CD14-positive monocyte (primary cell): ENCODE measurements around the gene DRC7. TPM values are rescaled to one million over a fixed set of nuclear protein-coding genes. Genes with fewer than 3 reads are reported as not detected.
A peak's percentile ranks its signal among the peaks of the same experiment; 100 is the strongest.

ENCODE experiments used
- DNase-seq, 3 donors: peaks; one replicate each; pipeline ENCODE4 v3.0.0-alpha.2; 2011 to 2022
- H2AFZ ChIP-seq: 2 replicates; pipeline ENCODE4 v1.6.0; 2012; ENCODE audit warnings: mild to moderate bottlenecking, low read depth, low read length, inconsistent platforms; ENCODE audit not compliant: insufficient read depth, poor library complexity, severe bottlenecking
- H3K27ac ChIP-seq, 2 donors: 1 replicate in 1 of 2; 2 replicates in 1 of 2; pipeline ENCODE4 v1.5.1; 2012 to 2013; ENCODE audit warnings: low read length in 2 of 2, control low read depth in 1 of 2, inconsistent platforms in 1 of 2, low read depth in 1 of 2, mild to moderate bottlenecking in 1 of 2
- H3K27me3 ChIP-seq, 2 donors: one replicate each; pipeline versions ENCODE4 v1.6.0 to v1.6.1; 2011 to 2013; ENCODE audit warnings: low read length in 2 of 2; ENCODE audit not compliant: control insufficient read depth in 2 of 2, insufficient read depth in 2 of 2
- H3K36me3 ChIP-seq, 2 donors: replicated peaks in 1 of 2; 1 replicate in 1 of 2; 2 replicates in 1 of 2; pipeline versions ENCODE4 v1.5.1 to v1.6.1; 2012 to 2013; ENCODE audit warnings: low read length in 2 of 2, control low read depth in 1 of 2, inconsistent platforms in 1 of 2, mild to moderate bottlenecking in 1 of 2; ENCODE audit not compliant: insufficient read depth in 2 of 2, control insufficient read depth in 1 of 2
- H3K4me1 ChIP-seq, 2 donors: 1 replicate in 1 of 2; 2 replicates in 1 of 2; pipeline versions ENCODE4 v1.5.1 to v1.6.1; 2012 to 2013; ENCODE audit warnings: low read length in 2 of 2, control low read depth in 1 of 2, inconsistent platforms in 1 of 2, mild to moderate bottlenecking in 1 of 2, moderate library complexity in 1 of 2; ENCODE audit not compliant: insufficient read depth in 2 of 2, control insufficient read depth in 1 of 2
- H3K4me2 ChIP-seq: replicated peaks from 2 replicates; pipeline ENCODE3; 2012; ENCODE audit warnings: low read length, moderate library complexity, mild to moderate bottlenecking; ENCODE audit not compliant: poor library complexity, severe bottlenecking; ENCODE audit errors: extremely low read depth
- H3K4me3 ChIP-seq, 3 experiments: fragments of 200-600 bp in 1 of 3; sonication (generic) in 1 of 3; replicated peaks in 1 of 3; 1 replicate in 2 of 3; 2 replicates in 1 of 3; pipeline ENCODE4 v1.5.1; 2011 to 2013; ENCODE audit warnings: low read length in 3 of 3, mild to moderate bottlenecking in 3 of 3, control low read depth in 2 of 3, low read depth in 2 of 3, inconsistent platforms in 1 of 3, moderate library complexity in 1 of 3
- H3K79me2 ChIP-seq: 2 replicates; pipeline ENCODE4 v1.6.0; 2012; ENCODE audit warnings: mild to moderate bottlenecking, control low read depth, inconsistent platforms, low read length, moderate library complexity; ENCODE audit not compliant: insufficient read depth
- H3K9ac ChIP-seq: 2 replicates; pipeline ENCODE4 v1.6.0; 2017; ENCODE audit warnings: low read length, mild to moderate bottlenecking; ENCODE audit not compliant: insufficient read depth, poor library complexity, severe bottlenecking
- H3K9me3 ChIP-seq, 2 donors: replicated peaks in 1 of 2; 1 replicate in 1 of 2; 2 replicates in 1 of 2; pipeline versions ENCODE4 v1.5.1 to v1.6.1; 2012 to 2013; ENCODE audit warnings: low read length in 2 of 2, control low read depth in 1 of 2; ENCODE audit not compliant: control insufficient read depth in 1 of 2, insufficient read depth in 1 of 2
- H4K20me1 ChIP-seq: 2 replicates; pipeline ENCODE4 v1.6.0; 2012; ENCODE audit warnings: mild to moderate bottlenecking, low read length, control low read depth, moderate library complexity; ENCODE audit not compliant: insufficient read depth
- H3K27ac Mint-ChIP-seq, 7 donors: one replicate each; pipeline ENCODE4 v1.8.0; 2020; ENCODE audit warnings: mild to moderate bottlenecking in 7 of 7, mixed read lengths in 7 of 7, moderate library complexity in 6 of 7, inconsistent platforms in 2 of 7
- H3K27me3 Mint-ChIP-seq, 3 donors: one replicate each; pipeline ENCODE4 v1.8.0; 2021 to 2022; ENCODE audit warnings: low read depth in 3 of 3, mild to moderate bottlenecking in 3 of 3, mixed read lengths in 3 of 3, moderate library complexity in 3 of 3, inconsistent platforms in 1 of 3
- H3K36me3 Mint-ChIP-seq, 2 donors: one replicate each; pipeline ENCODE4 v1.8.0; 2020; ENCODE audit warnings: mixed read lengths in 2 of 2, inconsistent platforms in 1 of 2, mild to moderate bottlenecking in 1 of 2
- H3K4me1 Mint-ChIP-seq: one replicate; pipeline ENCODE4 v1.8.0; 2020; ENCODE audit warnings: mild to moderate bottlenecking, mixed read lengths
- H3K4me3 Mint-ChIP-seq, 2 donors: one replicate each; pipeline ENCODE4 v1.8.0; 2020; ENCODE audit warnings: mild to moderate bottlenecking in 2 of 2, mixed read lengths in 2 of 2, moderate library complexity in 1 of 2
- H3K9me3 Mint-ChIP-seq, 7 donors: one replicate each; pipeline ENCODE4 v1.8.0; 2020 to 2022; ENCODE audit warnings: mixed read lengths in 7 of 7, mild to moderate bottlenecking in 6 of 7, moderate library complexity in 6 of 7, inconsistent platforms in 2 of 7
- WGBS: methylation state at CpG from one replicate; pipeline ENCODE4 v1.1.5; 2013; ENCODE audit warnings: missing lambda C conversion rate; ENCODE audit not compliant: insufficient coverage; 5-methylcytosine and 5-hydroxymethylcytosine counted together
- intact Hi-C, 2 donors: fragments of 100-400 bp; cut with micrococcal nuclease; formaldehyde crosslinking; loops; one replicate each; pipeline versions ENCODE4 v1.15.0 to v1.15.1; 2023
- polyA plus RNA-seq, 3 donors: library from polyadenylated mRNA; depleted of rRNA in 1 of 3; unstranded in 2 of 3; stranded (reverse) in 1 of 3; fragments of 300-500 nt in 2 of 3; fragments of >200 nt in 1 of 3; fragmentation: Illumina TruSeq in 2 of 3; gene quantifications; 1 replicate in 2 of 3; 2 replicates in 1 of 3; pipeline ENCODE4 v1.2.3, GENCODE V29; 2012 to 2021
- TF ChIP-seq, protein P1 (sequence below): fragments of 200-600 bp; IDR thresholded peaks from one replicate; pipeline ENCODE4 v1.8.0; 2022; ENCODE audit warnings: antibody characterized with exemption, mild to moderate bottlenecking

DRC7 gene
- polyA plus RNA-seq, 3 donors, result 0.11 to 0.41 TPM; not detected in 1

DNA sequence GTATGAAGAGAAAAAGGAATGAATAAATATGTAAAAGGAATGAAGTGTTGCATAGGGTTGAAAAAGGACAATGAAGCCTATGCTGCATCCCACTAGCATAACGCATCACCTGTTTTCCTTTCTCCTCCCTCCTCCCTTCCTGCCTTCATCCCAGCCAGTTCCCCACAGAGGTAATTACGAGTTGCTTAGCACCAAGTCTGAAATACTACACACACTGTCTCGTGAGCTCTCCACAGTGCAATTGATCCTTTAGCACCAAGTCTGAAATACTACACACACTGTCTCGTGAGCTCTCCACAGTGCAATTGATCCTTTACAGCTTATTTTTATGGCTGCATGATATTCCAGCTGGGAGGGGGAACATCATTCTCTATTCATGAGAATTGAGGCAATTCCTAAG is 1.1 kb upstream of the DRC7 start:
- Mint-ChIP-seq H3K4me1 (peaks cover 46% of the 10 kb centered on the region), H3K27ac (peak overlapping the region in 1 of 7 donors; percentile 55), H3K36me3 (no peaks in the 10 kb centered on the region), H3K27me3 (peaks cover 1 to 6% (median 4%) of the 10 kb centered on the region in 3 donors), H3K4me3 (no peak overlapping the region), H3K9me3 (peaks cover 0 to 2% (median 0%) of the 10 kb centered on the region in 7 donors)
- Histone ChIP-seq H3K4me3 (no peak overlapping the region), H3K27me3 (no peaks in the 10 kb centered on the region), H3K9ac (no peak overlapping the region), H4K20me1 (no peaks in the 10 kb centered on the region), H3K4me2 (no peak overlapping the region), H3K79me2 (no peaks in the 10 kb centered on the region), H3K27ac (no peak overlapping the region), H3K36me3 (no peaks in the 10 kb centered on the region), H3K4me1 (peaks cover 41 to 47% of the 10 kb centered on the region in 2 donors), H2AFZ (no peak overlapping the region), H3K9me3 (no peaks in the 10 kb centered on the region)
- DNase-seq, result no peak
- TF ChIP-seq, protein P1, sequence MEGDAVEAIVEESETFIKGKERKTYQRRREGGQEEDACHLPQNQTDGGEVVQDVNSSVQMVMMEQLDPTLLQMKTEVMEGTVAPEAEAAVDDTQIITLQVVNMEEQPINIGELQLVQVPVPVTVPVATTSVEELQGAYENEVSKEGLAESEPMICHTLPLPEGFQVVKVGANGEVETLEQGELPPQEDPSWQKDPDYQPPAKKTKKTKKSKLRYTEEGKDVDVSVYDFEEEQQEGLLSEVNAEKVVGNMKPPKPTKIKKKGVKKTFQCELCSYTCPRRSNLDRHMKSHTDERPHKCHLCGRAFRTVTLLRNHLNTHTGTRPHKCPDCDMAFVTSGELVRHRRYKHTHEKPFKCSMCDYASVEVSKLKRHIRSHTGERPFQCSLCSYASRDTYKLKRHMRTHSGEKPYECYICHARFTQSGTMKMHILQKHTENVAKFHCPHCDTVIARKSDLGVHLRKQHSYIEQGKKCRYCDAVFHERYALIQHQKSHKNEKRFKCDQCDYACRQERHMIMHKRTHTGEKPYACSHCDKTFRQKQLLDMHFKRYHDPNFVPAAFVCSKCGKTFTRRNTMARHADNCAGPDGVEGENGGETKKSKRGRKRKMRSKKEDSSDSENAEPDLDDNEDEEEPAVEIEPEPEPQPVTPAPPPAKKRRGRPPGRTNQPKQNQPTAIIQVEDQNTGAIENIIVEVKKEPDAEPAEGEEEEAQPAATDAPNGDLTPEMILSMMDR, result no peak
- intact Hi-C loops, result loop anchor here (5.0 kb wide), 3 partner anchors 39 to 46 kb away; no protein-coding TSS in a partner anchor
- WGBS, result no CpG with 5 or more reads among the region's 4 CpGs

DNA sequence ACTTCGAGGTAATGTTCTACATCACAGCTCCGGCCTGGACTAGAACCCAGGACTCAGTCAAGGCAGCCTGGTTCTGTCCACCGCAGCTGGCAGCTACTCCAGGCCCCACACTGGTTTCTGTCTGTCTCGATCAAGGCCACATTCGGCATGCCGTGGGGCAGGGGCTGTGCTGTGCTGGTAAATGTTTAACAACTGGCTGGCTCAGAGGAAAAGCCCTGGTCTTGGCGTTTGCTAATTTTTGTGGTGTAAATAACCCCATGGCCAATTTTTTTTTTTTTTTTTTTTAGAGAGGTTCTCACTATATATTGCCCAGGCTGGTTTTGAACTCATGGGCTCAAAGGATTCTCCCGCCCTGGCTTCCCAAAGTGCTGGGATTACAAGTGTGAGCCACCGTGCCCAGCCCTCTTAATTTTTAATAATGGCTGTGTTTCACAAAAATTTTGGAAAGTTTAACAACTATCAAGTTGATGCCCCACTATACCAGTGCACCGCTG is 328 bp upstream of the DRC7 start:
- Mint-ChIP-seq H3K4me1 (peaks cover 40% of the 10 kb centered on the region), H3K27me3 (peaks cover 1 to 5% (median 4%) of the 10 kb centered on the region in 3 donors), H3K36me3 (no peaks in the 10 kb centered on the region), H3K9me3 (peaks cover 0 to 2% (median 0%) of the 10 kb centered on the region in 7 donors), H3K4me3 (peak overlapping the region in 1 of 2 donors; percentile 94), H3K27ac (peak overlapping the region; percentile 93 to 98 (median 97))
- H3K9ac ChIP-seq, result peak overlapping the region; percentile 53
- DNase-seq, result no peak
- H4K20me1 ChIP-seq, result no peaks in the 10 kb centered on the region
- WGBS, result 83% methylated on average over 6 of the region's 10 CpGs
- H3K4me2 ChIP-seq, result peak overlapping the region; percentile 70
- H3K4me3 ChIP-seq, result peak overlapping the region in 2 of 3 experiments; percentile 49 to 76
- no peaks in the 10 kb centered on the region for H3K27me3 ChIP-seq
- H3K9me3 ChIP-seq, result no peaks in the 10 kb centered on the region
- H3K79me2 ChIP-seq, result no peaks in the 10 kb centered on the region
- peaks cover 37 to 42% of the 10 kb centered on the region in 2 donors for H3K4me1 ChIP-seq
- peak overlapping the region; percentile 67 for H2AFZ ChIP-seq
- no peaks in the 10 kb centered on the region for H3K36me3 ChIP-seq
- intact Hi-C loops, result loop anchor here (5.0 kb wide), 3 partner anchors 38 to 47 kb away; no protein-coding TSS in a partner anchor
- TF ChIP-seq, protein P1, result no peak
- H3K27ac ChIP-seq, result peak overlapping the region; percentile 73 to 85
